Neuronal stem cell (in vitro differentiated cells): ENCODE data around the gene ARHGAP23.
A peak's percentile ranks its signal among the peaks of the same experiment; 100 is the strongest.
"Not testable (repeated sequence)": the region's sequence is repeated elsewhere in the genome, so short reads cannot be mapped to it uniquely, and the experiment has no call there.

Experiments
- DNase-seq: peaks from one replicate; pipeline ENCODE4 v3.0.0-alpha.2; 2013; ENCODE audit warnings: low spot score
- H2AFZ ChIP-seq: one replicate; pipeline ENCODE4 v1.6.1; 2013; ENCODE audit warnings: mild to moderate bottlenecking, low read length, inconsistent platforms
- H2AK5ac ChIP-seq: 2 replicates; pipeline ENCODE4 v1.6.1; 2013; ENCODE audit warnings: low read depth, mild to moderate bottlenecking, inconsistent platforms, low read length, moderate library complexity, mixed read lengths
- H2BK120ac ChIP-seq: 2 replicates; pipeline ENCODE4 v1.6.1; 2013; ENCODE audit warnings: low read depth, mild to moderate bottlenecking, inconsistent platforms, low read length, moderate library complexity, mixed read lengths
- H2BK12ac ChIP-seq: one replicate; pipeline ENCODE4 v1.6.1; 2013; ENCODE audit warnings: low read length, inconsistent platforms
- H2BK15ac ChIP-seq: 2 replicates; pipeline ENCODE4 v1.6.1; 2013; ENCODE audit warnings: mild to moderate bottlenecking, low read length, inconsistent platforms, mixed read lengths
- H2BK5ac ChIP-seq: one replicate; pipeline ENCODE4 v1.6.1; 2013; ENCODE audit warnings: inconsistent platforms, mild to moderate bottlenecking, low read length, moderate library complexity
- H3K14ac ChIP-seq: one replicate; pipeline ENCODE4 v1.6.1; 2013; ENCODE audit warnings: low read length, inconsistent platforms
- H3K18ac ChIP-seq: 2 replicates; pipeline ENCODE4 v1.6.1; 2013; ENCODE audit warnings: low read length, inconsistent platforms
- H3K23ac ChIP-seq: 2 replicates; pipeline ENCODE4 v1.6.1; 2013; ENCODE audit warnings: low read depth, mild to moderate bottlenecking, mixed read lengths, low read length, inconsistent platforms; ENCODE audit not compliant: poor library complexity
- H3K27ac ChIP-seq: replicated peaks from 3 replicates; pipeline ENCODE4 v1.5.1; 2013; ENCODE audit warnings: low read length, inconsistent platforms
- H3K27me3 ChIP-seq, 3 experiments: 2 replicates each; pipeline ENCODE4 v1.6.1; 2013; ENCODE audit warnings: low read length in 3 of 3, mild to moderate bottlenecking in 2 of 3, inconsistent platforms in 1 of 3, low read depth in 1 of 3, mixed read lengths in 1 of 3, moderate library complexity in 1 of 3; ENCODE audit not compliant: control insufficient read depth in 3 of 3, insufficient read depth in 3 of 3
- H3K36me3 ChIP-seq, 2 donors: replicated peaks in 1 of 2; 2 replicates each; pipeline ENCODE4 v1.6.1; 2013; ENCODE audit warnings: low read length in 2 of 2; ENCODE audit not compliant: control insufficient read depth in 2 of 2, insufficient read depth in 2 of 2
- H3K4ac ChIP-seq: 2 replicates; pipeline ENCODE4 v1.6.1; 2013; ENCODE audit warnings: inconsistent platforms, mild to moderate bottlenecking, low read length, moderate library complexity
- H3K4me1 ChIP-seq, 2 donors: 1 replicate in 1 of 2; 2 replicates in 1 of 2; pipeline ENCODE4 v1.6.1; 2013; ENCODE audit warnings: low read length in 2 of 2, low read depth in 1 of 2; ENCODE audit not compliant: control insufficient read depth in 2 of 2, insufficient read depth in 1 of 2
- H3K4me2 ChIP-seq: one replicate; pipeline ENCODE4 v1.6.1; 2013; ENCODE audit warnings: mild to moderate bottlenecking, low read length, inconsistent platforms; ENCODE audit not compliant: insufficient read depth, poor library complexity, severe bottlenecking
- H3K4me3 ChIP-seq, 2 donors: 2 replicates each; pipeline ENCODE4 v1.5.1; 2013; ENCODE audit warnings: low read length in 2 of 2, mild to moderate bottlenecking in 2 of 2, inconsistent platforms in 1 of 2, moderate library complexity in 1 of 2
- H3K79me1 ChIP-seq: one replicate; pipeline ENCODE4 v1.6.1; 2013; ENCODE audit warnings: low read depth, mild to moderate bottlenecking, inconsistent platforms, low read length, moderate library complexity
- H3K9ac ChIP-seq: one replicate; pipeline ENCODE4 v1.6.1; 2013; ENCODE audit warnings: mild to moderate bottlenecking, low read depth, low read length, inconsistent platforms; ENCODE audit not compliant: poor library complexity
- H3K9me3 ChIP-seq, 2 donors: replicated peaks in 1 of 2; 2 replicates each; pipeline versions ENCODE3 to v1.6.1; 2013; ENCODE audit warnings: low read length in 2 of 2, mild to moderate bottlenecking in 2 of 2, inconsistent platforms in 1 of 2, low read depth in 1 of 2, mixed read lengths in 1 of 2, moderate library complexity in 1 of 2; ENCODE audit not compliant: control insufficient read depth in 2 of 2, insufficient read depth in 1 of 2
- H4K8ac ChIP-seq: one replicate; pipeline ENCODE4 v1.6.1; 2013; ENCODE audit warnings: low read depth, mild to moderate bottlenecking, inconsistent platforms, low read length, moderate library complexity
- H4K91ac ChIP-seq: one replicate; pipeline ENCODE4 v1.6.1; 2013; ENCODE audit warnings: low read length, low read depth, mild to moderate bottlenecking, inconsistent platforms; ENCODE audit not compliant: poor library complexity
- WGBS, 2 donors: extraction: QIAGEN DNeasy Blood & Tissue Kit; methylation state at CpG; one replicate each; pipeline ENCODE4 v1.1.7; 2013; ENCODE audit warnings: missing lambda C conversion rate in 2 of 2, mixed read lengths in 1 of 2; ENCODE audit not compliant: insufficient read length in 2 of 2, insufficient replicate concordance in 1 of 2; ENCODE audit errors: extremely low coverage in 2 of 2; 5-methylcytosine and 5-hydroxymethylcytosine counted together

The ARHGAP23 gene

GRCh38 chr17:38489774-38490173, 61.5 kb downstream of the ARHGAP23 start:
- not testable (repeated sequence) for H3K4me2 ChIP-seq, H3K79me1 ChIP-seq, H3K14ac ChIP-seq, H4K91ac ChIP-seq, H2BK12ac ChIP-seq, H3K9ac ChIP-seq, H2BK120ac ChIP-seq, H3K9me3 ChIP-seq, H3K4me3 ChIP-seq, H2AFZ ChIP-seq, H4K8ac ChIP-seq, H3K27ac ChIP-seq, H2AK5ac ChIP-seq, H2BK15ac ChIP-seq, H3K23ac ChIP-seq, H3K18ac ChIP-seq, H3K4me1 ChIP-seq, H3K4ac ChIP-seq, DNase-seq, H3K27me3 ChIP-seq, H2BK5ac ChIP-seq
- no CpG with 5 or more reads among the region's 17 CpGs for WGBS, 2 donors
- H3K36me3 ChIP-seq: peaks cover 4 to 25% of the 10 kb centered on the region in 2 donors

GRCh38 chr17:38491346-38492066, 63.2 kb downstream of the ARHGAP23 start:
- not testable (repeated sequence) for H2BK120ac ChIP-seq, H3K18ac ChIP-seq, H3K4me2 ChIP-seq, H3K27ac ChIP-seq, H3K27me3 ChIP-seq, H3K4me1 ChIP-seq, H3K9me3 ChIP-seq, H2BK12ac ChIP-seq, H4K91ac ChIP-seq, H4K8ac ChIP-seq, H3K79me1 ChIP-seq, H2AFZ ChIP-seq, H2AK5ac ChIP-seq, H3K9ac ChIP-seq, H3K14ac ChIP-seq, H2BK5ac ChIP-seq, H3K4me3 ChIP-seq, DNase-seq, H3K23ac ChIP-seq, H2BK15ac ChIP-seq, H3K4ac ChIP-seq
- no CpG with 5 or more reads among the region's 19 CpGs for WGBS, 2 donors
- peaks cover 4 to 21% of the 10 kb centered on the region in 2 donors for H3K36me3 ChIP-seq

GRCh38 chr17:38492067-38493040, 64.1 kb downstream of the ARHGAP23 start:
- not testable (repeated sequence) for H2BK120ac ChIP-seq, H2AFZ ChIP-seq, H3K9me3 ChIP-seq, H3K27ac ChIP-seq, H4K8ac ChIP-seq, H3K14ac ChIP-seq, H2BK5ac ChIP-seq, H3K4ac ChIP-seq, H2BK15ac ChIP-seq, H2BK12ac ChIP-seq, H3K9ac ChIP-seq, H2AK5ac ChIP-seq, H3K4me2 ChIP-seq, H3K27me3 ChIP-seq, H3K79me1 ChIP-seq, H4K91ac ChIP-seq, H3K4me1 ChIP-seq, H3K23ac ChIP-seq
- Histone ChIP-seq H3K4me3 (peak overlapping the region in 1 of 2 donors; percentile 12), H3K36me3 (peaks cover 3 to 18% of the 10 kb centered on the region in 2 donors), H3K18ac (peak overlapping the region; percentile 19)
- no CpG with 5 or more reads among the region's 14 CpGs for WGBS, 2 donors
- DNase-seq: peak; percentile 80

GRCh38 chr17:38494152-38494551, 65.9 kb downstream of the ARHGAP23 start:
- not testable (repeated sequence) for H3K9ac ChIP-seq, H3K23ac ChIP-seq, H3K18ac ChIP-seq, H2BK120ac ChIP-seq, H3K4ac ChIP-seq, H2BK15ac ChIP-seq, H3K4me2 ChIP-seq, H2AK5ac ChIP-seq, H3K79me1 ChIP-seq, H4K91ac ChIP-seq, H3K9me3 ChIP-seq, H4K8ac ChIP-seq, H3K4me3 ChIP-seq, H2BK5ac ChIP-seq, H3K27me3 ChIP-seq, H3K27ac ChIP-seq, H2BK12ac ChIP-seq, H3K14ac ChIP-seq, H2AFZ ChIP-seq, H3K4me1 ChIP-seq, DNase-seq
- peaks cover 3 to 23% of the 10 kb centered on the region in 2 donors for H3K36me3 ChIP-seq
- WGBS, 2 donors: no CpG with 5 or more reads among the region's 16 CpGs
